Adrenal gland (tissue), 12 donors: ENCODE measurements around the gene RNF10. TPM values are rescaled to one million over a fixed set of nuclear protein-coding genes. Genes with fewer than 3 reads are reported as not detected.

Experiments used
- DNase-seq, 7 donors: peaks; one replicate each; pipeline ENCODE4 v3.0.0-alpha.2; 2019 to 2020
- H3K27ac ChIP-seq, 5 donors: fragments of 200-600 bp; sonication (generic) in 4 of 5; 1 replicate in 3 of 5; 2 replicates in 2 of 5; pipeline versions ENCODE4 v1.5.1 to v1.8.0; 2016 to 2020; ENCODE audit warnings: mild to moderate bottlenecking in 1 of 5
- H3K27me3 ChIP-seq: fragments of 200-600 bp; 2 replicates; pipeline ENCODE4 v1.8.0; 2021
- H3K36me3 ChIP-seq, 2 donors: fragments of 200-600 bp; replicated peaks in 1 of 2; 1 replicate in 1 of 2; 2 replicates in 1 of 2; pipeline versions ENCODE4 v1.5.1 to v1.8.0; 2018 to 2022
- H3K4me1 ChIP-seq, 2 donors: fragments of 200-600 bp; replicated peaks in 1 of 2; 1 replicate in 1 of 2; 2 replicates in 1 of 2; pipeline versions ENCODE4 v1.5.1 to v1.8.0; 2018 to 2021
- H3K4me3 ChIP-seq, 4 donors: fragments of 200-600 bp; sonication (generic) in 3 of 4; one replicate each; pipeline ENCODE4 v1.5.1; 2016 to 2018
- H3K9me3 ChIP-seq, 3 donors: fragments of 200-600 bp; sonication (generic) in 1 of 3; replicated peaks in 1 of 3; 1 replicate in 2 of 3; 2 replicates in 1 of 3; pipeline versions ENCODE4 v1.5.1 to v1.8.0; 2016 to 2021
- POLR2A ChIP-seq, 2 donors: fragments of 450-650 bp; IDR thresholded peaks; one replicate each; pipeline ENCODE4 v1.6.1; 2017; ENCODE audit warnings: antibody characterized with exemption in 2 of 2, mild to moderate bottlenecking in 2 of 2, moderate library complexity in 1 of 2
- WGBS, 4 donors: extraction: QIAGEN DNeasy Blood & Tissue Kit in 2 of 4; methylation state at CpG; one replicate each; pipeline versions ENCODE4 v1.1.5 to v1.1.7; 2013 to 2017; 5-methylcytosine and 5-hydroxymethylcytosine counted together
- intact Hi-C, 2 donors: fragments of 100-400 bp; cut with DNase I; formaldehyde crosslinking; loops; one replicate each; pipeline versions ENCODE4 v1.14.1 to v1.15.0; 2022 to 2023
- polyA plus RNA-seq, 3 donors: library from polyadenylated mRNA; stranded (reverse); fragments of 200-250 nt in 2 of 3; fragments of 350-450 nt in 1 of 3; fragmentation: Illumina TruSeq in 1 of 3; extraction: RNeasy Lipid Tissue Mini Kit (QIAGEN cat#74804) in 1 of 3; gene quantifications; one replicate each; pipeline ENCODE4 v1.2.3, GENCODE V29; 2013 to 2014
- total RNA-seq, 9 donors: library from RNA; depleted of rRNA in 4 of 9; stranded (reverse); fragments of >200 nt in 4 of 9; fragments of 120-200 nt in 1 of 9; fragmentation: NEBNext Ultra II Directional in 1 of 9; extraction: Animal tissue kit (Norgen Biotek cat#: 25700) in 1 of 9; gene quantifications; one replicate each; pipeline versions ENCODE4 v1.1.0 to v1.2.4, GENCODE V29; 2013 to 2023
- TF ChIP-seq, protein P1 (sequence below), 6 experiments: fragments of 450-650 bp in 4 of 6; fragments of 200-600 bp in 2 of 6; sonication (generic) in 1 of 6; IDR thresholded peaks; 1 replicate in 5 of 6; 2 replicates in 1 of 6; pipeline versions ENCODE4 v1.5.1 to v1.8.0; 2016 to 2021; ENCODE audit warnings: antibody characterized with exemption in 6 of 6, mild to moderate bottlenecking in 2 of 6, moderate library complexity in 1 of 6
- donor health status: healthy with polysubstance abuse.
- donor health status: Bipolar disorder and iron deficiency.
- donor health status: DM: yes; HTN: yes; CAD: no.
- donor health status: DM: no; HTN: no; CAD: no.
- donor health status: DM: no; HTN: no; CAD: no.
- donor health status: DM: yes; HTN: yes; CAD: no.

RNF10 gene
- total and polyA plus RNA-seq, 12 donors = 99.9 to 741 (median 257) TPM

DNA sequence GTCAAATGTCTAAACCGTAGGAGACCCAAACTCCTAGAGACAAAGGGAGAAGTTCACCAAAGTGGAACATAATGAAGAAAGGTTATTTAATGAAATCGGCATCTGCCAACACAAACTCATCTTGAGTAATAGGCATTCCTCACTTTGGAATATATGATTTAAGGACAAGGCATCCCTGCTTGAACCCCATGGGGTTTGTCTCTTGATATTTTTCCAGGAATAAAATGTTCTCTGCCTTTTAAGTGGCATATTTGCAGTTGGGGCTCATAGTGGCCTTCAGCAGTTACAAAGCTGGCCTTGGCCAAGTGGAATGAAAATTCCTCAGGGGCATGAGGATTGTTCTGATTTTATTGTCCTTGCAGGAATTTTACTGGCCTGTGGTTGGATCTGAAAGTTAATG, 40.0 kb downstream of the RNF10 start:
- H3K4me1 ChIP-seq = peaks cover 18 to 41% of the 10 kb centered on the region in 2 donors
- peak in 1 of 7 donors; percentile 19 for DNase-seq
- TF ChIP-seq, protein P1, sequence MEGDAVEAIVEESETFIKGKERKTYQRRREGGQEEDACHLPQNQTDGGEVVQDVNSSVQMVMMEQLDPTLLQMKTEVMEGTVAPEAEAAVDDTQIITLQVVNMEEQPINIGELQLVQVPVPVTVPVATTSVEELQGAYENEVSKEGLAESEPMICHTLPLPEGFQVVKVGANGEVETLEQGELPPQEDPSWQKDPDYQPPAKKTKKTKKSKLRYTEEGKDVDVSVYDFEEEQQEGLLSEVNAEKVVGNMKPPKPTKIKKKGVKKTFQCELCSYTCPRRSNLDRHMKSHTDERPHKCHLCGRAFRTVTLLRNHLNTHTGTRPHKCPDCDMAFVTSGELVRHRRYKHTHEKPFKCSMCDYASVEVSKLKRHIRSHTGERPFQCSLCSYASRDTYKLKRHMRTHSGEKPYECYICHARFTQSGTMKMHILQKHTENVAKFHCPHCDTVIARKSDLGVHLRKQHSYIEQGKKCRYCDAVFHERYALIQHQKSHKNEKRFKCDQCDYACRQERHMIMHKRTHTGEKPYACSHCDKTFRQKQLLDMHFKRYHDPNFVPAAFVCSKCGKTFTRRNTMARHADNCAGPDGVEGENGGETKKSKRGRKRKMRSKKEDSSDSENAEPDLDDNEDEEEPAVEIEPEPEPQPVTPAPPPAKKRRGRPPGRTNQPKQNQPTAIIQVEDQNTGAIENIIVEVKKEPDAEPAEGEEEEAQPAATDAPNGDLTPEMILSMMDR (IDR thresholded peaks at IDR 0.05) = no peak
- TF ChIP-seq POLR2A (IDR thresholded peaks at IDR 0.05) = no peak
- 60 to 70% (median 68%) methylated on average over 2 of the region's 2 CpGs for WGBS, 4 donors
- peaks cover 0 to 100% of the 10 kb centered on the region in 2 donors for H3K36me3 ChIP-seq
- no peaks in the 10 kb centered on the region for H3K9me3 ChIP-seq
- intact Hi-C loops = no loop called here
- H3K4me3 ChIP-seq = no peak overlapping the region
- no peaks in the 10 kb centered on the region for H3K27me3 ChIP-seq
- peak overlapping the region in 2 of 5 donors; percentile 39 to 61 for H3K27ac ChIP-seq

DNA sequence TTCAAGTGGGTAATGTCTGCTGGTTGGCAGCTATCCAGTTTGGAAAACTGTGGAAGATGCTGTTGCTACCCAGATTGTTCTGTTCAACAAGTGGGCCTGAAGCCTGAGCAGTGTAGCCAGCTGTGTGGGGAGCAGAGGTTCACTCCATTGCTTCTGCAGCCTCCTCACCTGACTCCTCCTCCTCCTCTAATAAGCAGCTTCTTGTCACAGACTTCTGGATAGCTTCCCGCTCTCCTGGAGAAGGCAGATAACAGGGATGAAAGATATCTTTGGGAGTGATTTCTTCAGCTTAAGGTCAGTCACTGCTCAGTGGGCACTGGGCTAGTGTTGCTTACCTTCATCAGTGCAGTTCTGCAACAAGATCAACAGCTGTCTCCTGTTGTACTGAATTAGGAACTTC, 45.0 kb downstream of the RNF10 start:
- H3K36me3 ChIP-seq = peaks cover 0 to 55% of the 10 kb centered on the region in 2 donors
- H3K27ac ChIP-seq = no peak overlapping the region
- H3K9me3 ChIP-seq = no peaks in the 10 kb centered on the region
- H3K27me3 ChIP-seq = no peaks in the 10 kb centered on the region
- WGBS, 4 donors = 43 to 74% (median 64%) methylated on average over 1 of the region's 1 CpG
- H3K4me3 ChIP-seq = no peak overlapping the region
- intact Hi-C loops = no loop called here
- DNase-seq = no peak
- H3K4me1 ChIP-seq = peaks cover 11 to 23% of the 10 kb centered on the region in 2 donors
- TF ChIP-seq POLR2A (IDR thresholded peaks at IDR 0.05) = no peak
- TF ChIP-seq, protein P1 (IDR thresholded peaks at IDR 0.05) = no peak

DNA sequence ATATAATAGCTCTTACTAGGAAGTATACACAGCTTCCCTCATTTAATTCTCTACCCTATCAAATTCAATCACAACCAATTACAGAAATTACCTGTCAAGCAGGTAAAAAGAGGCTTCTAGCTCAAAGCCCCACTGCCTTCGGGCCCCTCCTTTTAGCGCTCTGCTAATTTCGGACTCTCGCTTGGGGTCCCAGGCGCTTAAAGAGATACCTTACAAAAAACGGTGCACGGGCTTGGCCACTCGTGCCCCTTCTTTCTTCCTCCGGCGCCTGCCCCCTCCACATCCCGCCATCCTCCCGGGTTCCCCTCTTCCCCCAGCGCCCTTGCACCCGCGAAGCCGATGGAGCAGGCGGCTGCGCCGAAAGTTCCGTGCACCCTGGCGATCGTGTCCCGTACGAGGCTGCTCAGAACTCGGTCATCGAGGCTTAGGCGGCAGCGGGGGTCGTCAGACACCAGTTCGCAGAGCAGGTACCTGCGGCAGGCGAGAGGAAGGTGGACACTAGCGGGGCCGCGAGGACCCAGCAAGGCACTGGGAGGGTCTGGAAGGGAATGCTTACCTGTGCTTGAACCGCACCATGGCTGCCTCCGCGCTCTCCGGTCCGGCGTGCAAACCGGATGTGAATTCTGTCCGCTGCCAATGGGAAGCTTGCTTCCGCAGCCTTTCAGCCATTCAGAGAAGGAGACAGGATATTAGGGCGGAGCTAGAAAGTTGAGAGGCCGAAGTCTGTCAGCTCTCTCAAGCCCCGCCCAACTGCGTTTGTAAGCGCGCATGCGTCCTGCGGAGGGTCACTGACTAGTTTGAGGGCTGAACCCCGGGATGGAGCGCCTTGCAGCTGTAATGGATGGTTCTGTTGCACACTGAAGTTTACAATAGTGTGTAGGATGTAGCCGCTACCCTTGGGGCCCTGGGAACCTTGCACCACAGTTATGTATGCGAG, 46.9 kb downstream of the RNF10 start, which contains the start of gene POP5:
TSS of gene POP5 (minus strand) at position 616 of the 937 bp plus-strand sequence. CDS start at position 576, 40 bp downstream.
- 0 to 1% (median 0%) methylated on average over 28 to 56 of the region's 56 CpGs for WGBS, 4 donors
- peak; percentile 96 to 99 (median 98) for DNase-seq
- intact Hi-C loops = loop anchor here (5.0 to 10.0 kb wide), 4 partner anchors 74 to 394 kb away; partner anchors contain the start of genes UNC119B (in 2 of the 2) and HNF1A (in 1 of the 2)
- no peaks in the 10 kb centered on the region for H3K9me3 ChIP-seq
- no peaks in the 10 kb centered on the region for H3K27me3 ChIP-seq
- H3K4me1 ChIP-seq = peaks cover 11 to 26% of the 10 kb centered on the region in 2 donors
- H3K27ac ChIP-seq = peak within 1 kb of the TSS in 4 of 5 donors; percentile 26 to 80 (median 66)
- H3K4me3 ChIP-seq = peak within 1 kb of the TSS; percentile 30 to 66 (median 56)
- TF ChIP-seq, protein P1 (IDR thresholded peaks at IDR 0.05) = no peak
- TF ChIP-seq POLR2A (IDR thresholded peaks at IDR 0.05) = peak; percentile 27 to 84
- H3K36me3 ChIP-seq = peaks cover 0 to 36% of the 10 kb centered on the region in 2 donors

DNA sequence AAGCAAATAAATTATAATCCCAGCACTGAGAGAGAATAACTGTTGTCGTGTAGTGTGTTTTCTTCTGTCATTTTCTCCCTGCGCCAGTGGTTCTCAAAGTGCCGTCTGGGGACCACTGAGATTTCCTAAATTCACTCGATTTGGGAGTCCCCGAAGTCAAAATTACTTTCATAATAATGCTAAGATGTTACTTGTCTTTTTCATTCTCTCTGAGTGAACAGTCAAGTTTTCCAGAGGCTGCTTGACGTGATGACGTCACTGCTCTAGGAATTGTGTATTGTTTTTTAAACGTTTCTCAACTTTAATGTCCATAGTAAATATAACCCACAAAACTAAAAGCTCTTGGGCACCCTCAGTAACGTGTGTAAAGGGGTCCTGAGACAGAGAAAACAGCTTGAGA, 47.8 kb downstream of the RNF10 start:
- Histone ChIP-seq H3K9me3 (no peaks in the 10 kb centered on the region), H3K27ac (peak overlapping the region in 3 of 5 donors; percentile 48 to 80 (median 69)), H3K27me3 (no peaks in the 10 kb centered on the region), H3K4me3 (peak overlapping the region in 2 of 4 donors; percentile 52 to 66), H3K36me3 (peaks cover 0 to 27% of the 10 kb centered on the region in 2 donors), H3K4me1 (peaks cover 11 to 26% of the 10 kb centered on the region in 2 donors)
- 24 to 38% (median 35%) methylated on average over 9 of the region's 9 CpGs for WGBS, 4 donors
- no peak for DNase-seq
- TF ChIP-seq, protein P1 (IDR thresholded peaks at IDR 0.05) = no peak
- no peak for TF ChIP-seq POLR2A (IDR thresholded peaks at IDR 0.05)
- intact Hi-C loops = loop anchor here (5.0 to 10.0 kb wide), 4 partner anchors 73 to 393 kb away; partner anchors contain the start of genes UNC119B (in 2 of the 2) and HNF1A (in 1 of the 2)
